C4-2B (cell line): Measurements from ENCODE around the gene MYOT.

Experiments used
- CTCF ChIP-seq: fragments of 450-650 bp; conservative IDR thresholded peaks from 2 replicates; pipeline ENCODE4 v1.5.1; 2017; ENCODE audit warnings: mild to moderate bottlenecking
- ZFX ChIP-seq: fragments of 450-650 bp; IDR thresholded peaks from 2 replicates; pipeline ENCODE4 v1.6.1; 2017

GRCh38 chr5:137828180-137828579 is 39.5 kb upstream of the MYOT start:
- TF ChIP-seq CTCF, result no peak
- no peak for TF ChIP-seq ZFX
